ENCODE measurements around the gene MTRF1.
"Not testable (repeated sequence)": the region's sequence is repeated elsewhere in the genome, so short reads cannot be mapped to it uniquely, and the experiment has no call there.

The MTRF1 gene

DNA sequence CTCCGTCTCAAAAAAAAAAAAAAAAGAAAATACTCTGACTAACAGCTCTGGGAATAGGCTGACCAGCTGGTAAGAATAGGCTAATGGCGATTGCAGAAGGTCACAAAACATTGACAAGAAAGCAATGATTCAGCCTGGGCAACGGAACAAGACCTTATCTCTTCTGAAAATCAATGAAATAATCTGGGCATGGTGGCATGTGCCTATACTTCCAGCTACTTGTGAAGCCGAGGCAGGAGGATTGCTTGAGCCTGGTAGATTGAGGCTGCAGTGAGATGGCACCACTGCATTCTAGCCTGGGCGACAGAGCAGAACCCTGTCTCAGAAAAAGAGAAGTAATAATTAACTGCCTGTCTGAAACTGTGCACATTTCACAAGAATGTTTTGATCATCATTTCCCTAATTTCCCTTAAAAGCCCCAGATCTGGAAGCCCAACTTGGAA lies 18.8 kb upstream of the MTRF1 start:
- DNase-seq (ENCODE audit: low read depth in 2 of 2, low spot score in 1 of 2) = no peak

GRCh38 chr13:41279156-41279555 lies 15.8 kb upstream of the MTRF1 start:
- DNase-seq (ENCODE audit: low read depth in 2 of 2, low spot score in 1 of 2) = not testable (repeated sequence)

- DNase-seq (ENCODE audit: low read depth in 2 of 2, low spot score in 1 of 2) = no peak
Measured at GRCh38 chr13:41276824-41277223, 13.4 kb upstream of the MTRF1 start.

GRCh38 chr13:41274881-41275280 lies 11.5 kb upstream of the MTRF1 start:
- no peak for DNase-seq (ENCODE audit: low read depth in 2 of 2, low spot score in 1 of 2)

DNA sequence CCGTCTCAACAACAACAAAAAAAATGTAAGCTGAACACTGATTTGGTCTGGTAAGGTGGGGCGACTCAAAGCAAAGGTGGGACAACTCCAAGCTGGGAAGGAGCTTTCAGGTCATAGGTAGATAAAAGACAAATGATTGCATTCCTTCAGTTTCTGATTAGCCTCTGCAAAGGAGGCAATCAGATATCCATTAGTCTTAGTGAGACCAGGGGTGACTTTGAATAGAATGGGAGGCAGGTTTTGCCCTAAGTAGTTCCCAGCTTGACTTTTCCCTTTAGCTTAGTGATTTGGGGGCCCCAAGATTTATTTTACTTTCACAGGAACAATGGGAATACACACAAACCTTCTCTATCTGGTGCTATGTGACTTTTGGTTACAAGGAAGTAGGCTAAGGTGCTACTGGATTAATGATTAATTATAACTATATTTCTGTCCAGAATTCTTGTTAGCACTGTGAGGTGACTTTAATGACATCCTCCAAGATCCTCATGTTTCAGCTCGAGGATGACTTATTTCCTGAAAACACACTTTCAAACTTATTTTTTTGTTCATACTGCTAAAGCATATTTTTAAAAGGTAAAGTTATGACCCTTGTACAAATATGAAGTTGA lies 10.6 kb upstream of the MTRF1 start:
- DNase-seq (ENCODE audit: low read depth in 2 of 2, low spot score in 1 of 2) = no peak

- DNase-seq (ENCODE audit: low read depth in 2 of 2, low spot score in 1 of 2) = no peak
Measured at GRCh38 chr13:41271456-41272285, 8.3 kb upstream of the MTRF1 start.

DNA sequence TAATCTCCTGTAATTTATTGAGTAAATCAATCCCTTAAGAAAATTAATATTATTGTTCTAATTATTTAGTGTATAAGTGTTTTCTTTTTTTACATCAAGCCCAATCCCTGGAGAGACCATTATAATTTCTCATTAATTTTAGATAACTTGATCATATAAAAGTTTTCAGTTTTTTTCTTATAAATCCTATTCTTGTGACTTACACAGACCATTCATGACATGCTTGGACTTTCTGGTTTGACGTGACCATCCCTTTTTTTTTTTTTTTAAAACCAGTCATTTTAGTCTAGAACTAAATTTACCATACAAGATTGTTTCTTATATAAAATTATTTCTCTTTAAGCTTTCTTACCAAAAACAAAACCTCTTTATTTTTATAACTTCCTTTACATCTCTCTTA lies 5.4 kb upstream of the MTRF1 start:
- no peak for DNase-seq (ENCODE audit: low read depth in 2 of 2, low spot score in 1 of 2)

DNA sequence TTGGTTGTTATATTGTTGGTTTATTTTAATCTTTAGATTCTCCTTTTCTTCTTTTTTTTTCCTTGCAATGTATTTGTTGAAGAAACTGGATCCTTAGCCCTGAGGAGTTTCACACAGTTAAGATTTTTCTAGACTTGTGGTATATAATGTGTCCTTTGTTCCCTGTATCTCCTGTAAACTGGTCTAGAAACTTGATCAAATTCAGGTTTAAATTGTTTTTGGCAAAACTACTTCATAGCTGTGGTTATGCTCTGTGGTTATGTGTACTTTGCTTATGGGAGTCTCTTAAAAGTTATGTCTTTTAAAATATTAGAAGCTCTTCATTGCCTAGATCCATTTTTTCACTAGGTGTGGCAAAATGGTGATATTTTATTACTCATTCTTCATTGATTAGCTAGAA lies 3.7 kb upstream of the MTRF1 start:
- DNase-seq (ENCODE audit: low read depth in 2 of 2, low spot score in 1 of 2) = no peak

- DNase-seq (ENCODE audit: low read depth in 2 of 2, low spot score in 1 of 2) = no peak
Measured at GRCh38 chr13:41259875-41260501, 3.4 kb downstream of the MTRF1 start.

GRCh38 chr13:41257535-41257934 lies 5.8 kb downstream of the MTRF1 start:
- DNase-seq (ENCODE audit: low read depth in 2 of 2, low spot score in 1 of 2) = no peak

DNA sequence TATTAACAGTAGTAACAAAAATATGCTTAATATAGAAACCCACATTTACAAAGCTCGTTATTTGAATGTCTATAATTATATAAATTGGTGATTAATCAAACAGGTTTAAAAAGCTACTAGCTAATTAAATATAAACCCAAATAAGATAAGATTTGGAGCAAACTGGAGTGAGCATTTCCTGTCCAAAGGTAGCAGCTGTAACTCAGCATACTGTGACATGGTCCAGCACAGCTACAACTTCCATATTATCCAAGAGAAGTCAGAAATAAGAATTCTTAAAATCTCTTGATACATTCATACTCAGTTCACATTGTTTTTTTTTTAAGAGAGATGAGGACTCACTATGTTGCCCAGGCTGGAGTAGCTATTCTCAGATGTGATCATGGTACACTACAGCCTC lies 8.5 kb downstream of the MTRF1 start:
- DNase-seq (ENCODE audit: low read depth in 2 of 2, low spot score in 1 of 2) = no peak

- no peak for DNase-seq (ENCODE audit: low read depth in 2 of 2, low spot score in 1 of 2)
Measured at GRCh38 chr13:41250993-41251392, 12.4 kb downstream of the MTRF1 start.

GRCh38 chr13:41246969-41247680 lies 16.3 kb downstream of the MTRF1 start:
- DNase-seq (ENCODE audit: low read depth in 2 of 2, low spot score in 1 of 2) = no peak

GRCh38 chr13:41244556-41244955 lies 18.8 kb downstream of the MTRF1 start:
- DNase-seq (ENCODE audit: low read depth in 2 of 2, low spot score in 1 of 2) = no peak

GRCh38 chr13:41241626-41242025 lies 21.8 kb downstream of the MTRF1 start:
- no peak for DNase-seq (ENCODE audit: low read depth in 2 of 2, low spot score in 1 of 2)

DNA sequence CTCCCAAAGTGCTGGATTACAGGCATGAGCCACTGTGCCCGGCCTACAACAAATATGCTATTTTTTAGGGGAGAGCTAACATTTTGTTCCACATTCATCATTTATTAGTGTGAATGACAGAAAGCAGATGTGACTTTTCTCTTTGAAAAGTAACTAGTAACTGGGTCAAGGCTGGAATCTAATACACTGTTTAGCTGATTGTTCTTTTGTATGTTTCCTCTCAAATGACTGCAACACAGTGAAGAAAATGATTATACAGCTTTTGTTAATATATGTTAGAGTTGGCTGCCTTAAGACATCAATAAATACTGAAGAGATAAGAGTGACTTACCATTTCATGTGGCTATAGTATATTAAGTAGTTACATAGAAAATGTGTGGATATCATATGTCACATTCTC lies 27.0 kb downstream of the MTRF1 start:
- no peak for DNase-seq (ENCODE audit: low read depth in 2 of 2, low spot score in 1 of 2)

GRCh38 chr13:41232578-41233480 lies 30.5 kb downstream of the MTRF1 start:
- no peak for DNase-seq (ENCODE audit: low read depth in 2 of 2, low spot score in 1 of 2)

DNA sequence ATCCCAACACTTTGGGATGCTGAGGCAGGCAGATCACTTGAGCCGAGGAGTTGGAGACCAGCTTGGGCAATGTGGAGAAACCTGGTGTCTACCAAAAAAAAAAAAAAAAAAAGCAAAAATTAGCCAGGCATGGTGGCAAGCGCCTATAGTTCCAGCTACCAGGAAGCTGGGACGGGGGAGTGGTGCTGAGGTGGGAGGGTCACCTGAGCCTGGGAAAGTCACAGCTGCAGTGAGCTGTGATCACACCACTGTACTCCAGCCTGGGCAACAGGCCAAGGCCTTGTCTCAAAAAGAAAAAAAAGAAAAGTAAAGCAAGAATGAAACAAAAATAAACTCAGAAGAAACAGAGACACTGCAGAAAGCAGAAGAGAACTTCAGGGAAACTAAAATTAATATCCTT lies 31.6 kb downstream of the MTRF1 start:
- no peak for DNase-seq (ENCODE audit: low read depth in 2 of 2, low spot score in 1 of 2)

DNA sequence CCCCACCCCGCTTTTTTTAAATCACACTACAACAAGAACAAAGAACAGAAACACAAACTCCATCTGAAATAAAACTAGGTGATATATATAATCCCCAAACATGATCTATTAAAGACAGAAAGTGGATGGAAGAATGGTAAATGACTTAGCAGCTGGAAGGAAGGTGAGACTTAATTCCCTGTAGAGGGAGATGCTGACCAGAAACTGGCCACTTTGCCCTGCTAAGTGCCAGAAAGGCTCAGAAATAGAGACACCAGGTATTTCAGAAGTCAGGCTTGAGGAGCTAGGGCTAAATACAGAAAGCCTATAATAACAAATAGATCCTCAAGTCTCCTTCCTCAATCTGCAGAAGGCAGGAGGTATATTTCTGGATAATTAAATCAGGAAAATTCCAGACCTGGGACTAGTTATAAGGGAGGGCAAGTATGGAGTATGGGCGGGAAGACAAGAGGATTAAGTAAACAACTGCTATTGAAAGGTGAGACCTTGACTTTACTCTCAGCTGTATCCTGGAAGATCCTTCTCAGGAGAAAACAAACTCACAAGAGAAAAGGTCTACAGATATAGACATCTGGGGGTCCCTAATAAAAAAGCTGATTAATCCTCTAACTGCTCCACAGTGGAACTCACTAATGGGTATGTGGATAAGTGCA lies 32.2 kb downstream of the MTRF1 start:
- no peak for DNase-seq (ENCODE audit: low read depth in 2 of 2, low spot score in 1 of 2)

DNA sequence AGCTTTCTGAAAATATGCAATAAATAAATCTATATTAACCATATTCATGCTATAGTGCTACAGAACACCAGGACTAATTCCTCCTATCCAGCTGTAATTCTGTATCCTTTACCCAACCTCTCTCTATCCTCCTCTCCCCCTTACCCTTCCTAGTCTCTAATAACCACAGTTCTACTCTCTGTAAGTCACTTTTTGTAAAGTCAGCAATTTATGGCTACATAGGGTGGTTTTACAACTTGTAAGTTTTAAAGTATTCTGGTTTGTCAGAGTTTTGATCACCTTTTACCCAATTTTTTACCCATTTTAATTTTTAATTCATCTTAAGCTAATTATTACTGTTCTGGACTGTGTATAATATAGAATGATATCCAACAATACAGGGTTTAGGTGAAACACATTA lies 34.0 kb downstream of the MTRF1 start:
- DNase-seq (ENCODE audit: low read depth in 2 of 2, low spot score in 1 of 2) = no peak
